ENCODE results near the gene DLEC1.

DNA sequence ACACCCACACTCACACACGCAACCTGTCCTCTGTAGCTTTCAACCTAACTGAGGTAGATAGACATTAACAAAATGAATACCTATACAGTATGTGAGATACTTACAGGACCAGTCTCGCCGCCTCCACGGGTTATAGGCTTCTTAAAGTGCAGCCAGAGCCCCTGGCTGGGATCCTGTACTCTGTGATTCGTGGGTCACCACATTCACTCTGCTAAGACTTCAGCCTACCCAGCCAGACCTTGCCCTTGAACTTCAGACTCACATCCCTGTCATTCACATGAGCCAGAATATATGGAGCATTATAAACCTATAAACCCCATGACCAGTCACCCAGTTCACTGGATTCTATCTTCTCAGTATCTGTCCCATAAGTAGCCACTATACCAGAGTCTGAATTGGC lies 1.4 kb downstream of the DLEC1 start:
- TF ChIP-seq, protein P1, sequence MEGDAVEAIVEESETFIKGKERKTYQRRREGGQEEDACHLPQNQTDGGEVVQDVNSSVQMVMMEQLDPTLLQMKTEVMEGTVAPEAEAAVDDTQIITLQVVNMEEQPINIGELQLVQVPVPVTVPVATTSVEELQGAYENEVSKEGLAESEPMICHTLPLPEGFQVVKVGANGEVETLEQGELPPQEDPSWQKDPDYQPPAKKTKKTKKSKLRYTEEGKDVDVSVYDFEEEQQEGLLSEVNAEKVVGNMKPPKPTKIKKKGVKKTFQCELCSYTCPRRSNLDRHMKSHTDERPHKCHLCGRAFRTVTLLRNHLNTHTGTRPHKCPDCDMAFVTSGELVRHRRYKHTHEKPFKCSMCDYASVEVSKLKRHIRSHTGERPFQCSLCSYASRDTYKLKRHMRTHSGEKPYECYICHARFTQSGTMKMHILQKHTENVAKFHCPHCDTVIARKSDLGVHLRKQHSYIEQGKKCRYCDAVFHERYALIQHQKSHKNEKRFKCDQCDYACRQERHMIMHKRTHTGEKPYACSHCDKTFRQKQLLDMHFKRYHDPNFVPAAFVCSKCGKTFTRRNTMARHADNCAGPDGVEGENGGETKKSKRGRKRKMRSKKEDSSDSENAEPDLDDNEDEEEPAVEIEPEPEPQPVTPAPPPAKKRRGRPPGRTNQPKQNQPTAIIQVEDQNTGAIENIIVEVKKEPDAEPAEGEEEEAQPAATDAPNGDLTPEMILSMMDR (IDR thresholded peaks at IDR 0.05; ENCODE audit: insufficient read depth, low read length, poor library complexity, severe bottlenecking) = no peak
- no peak for TF ChIP-seq EZH2phosphoT487 (conservative IDR thresholded peaks at IDR 0.05; ENCODE audit: low read length)

Measured in SU-DHL-6 (cell line).